NB4 (cell line): ENCODE results near the gene MINDY1.

Experiments
- DNase-seq: peaks from one replicate; pipeline ENCODE4 v3.0.0; 2010; ENCODE audit warnings: low read depth
- H3K4me3 ChIP-seq: one replicate; pipeline ENCODE4 v1.5.1; 2011; ENCODE audit warnings: mild to moderate bottlenecking, low read depth, low read length, moderate library complexity
- MYC ChIP-seq: IDR thresholded peaks from 2 replicates; pipeline ENCODE4 v1.6.1; 2011; ENCODE audit warnings: low read depth, low read length
- POLR2A ChIP-seq: IDR thresholded peaks from 2 replicates; pipeline ENCODE4 v1.6.1; 2011; ENCODE audit warnings: mild to moderate bottlenecking; ENCODE audit not compliant: insufficient read length; ENCODE audit errors: extremely low read depth
- TF ChIP-seq, protein P1 (sequence below): IDR thresholded peaks from one replicate; pipeline ENCODE4 v1.5.1; 2012; ENCODE audit warnings: low read depth, low read length
- TF ChIP-seq, protein P2 (sequence below): IDR thresholded peaks from 2 replicates; pipeline ENCODE4 v1.6.1; 2011; ENCODE audit warnings: low read depth, low read length

Gene MINDY1

DNA sequence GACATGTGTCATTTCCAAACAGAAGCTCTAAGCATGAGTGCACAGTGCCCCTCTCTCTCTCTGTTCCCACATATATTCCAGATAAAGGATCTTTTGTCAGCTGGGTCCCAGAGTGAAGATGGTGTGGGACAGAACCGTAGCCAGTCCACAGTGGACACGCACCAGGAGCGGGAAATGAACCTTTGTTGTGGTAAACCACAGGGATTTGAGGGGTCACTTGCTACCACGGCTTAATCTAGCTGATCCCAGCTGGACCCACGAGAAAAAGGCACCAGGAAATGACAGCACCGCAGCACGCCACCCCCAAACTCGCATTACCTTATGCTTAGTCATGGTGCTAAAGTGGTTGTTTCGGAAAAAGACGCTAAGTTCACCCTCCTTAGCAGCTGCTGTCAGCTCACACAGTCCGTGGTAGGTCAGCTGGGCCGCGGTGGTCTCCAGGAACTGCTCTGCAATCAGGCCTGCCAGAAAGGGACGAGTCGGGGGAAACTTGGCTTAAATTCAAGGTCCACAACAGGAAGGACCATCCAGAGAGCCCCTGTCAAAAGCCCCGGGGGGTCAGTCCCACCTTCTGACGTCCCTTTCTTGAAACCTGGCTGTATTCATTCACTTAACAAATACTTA lies 7.5 kb downstream of the MINDY1 start:
- H3K4me3 ChIP-seq, result no peak overlapping the region
- DNase-seq, result no peak
- TF ChIP-seq, protein P1, sequence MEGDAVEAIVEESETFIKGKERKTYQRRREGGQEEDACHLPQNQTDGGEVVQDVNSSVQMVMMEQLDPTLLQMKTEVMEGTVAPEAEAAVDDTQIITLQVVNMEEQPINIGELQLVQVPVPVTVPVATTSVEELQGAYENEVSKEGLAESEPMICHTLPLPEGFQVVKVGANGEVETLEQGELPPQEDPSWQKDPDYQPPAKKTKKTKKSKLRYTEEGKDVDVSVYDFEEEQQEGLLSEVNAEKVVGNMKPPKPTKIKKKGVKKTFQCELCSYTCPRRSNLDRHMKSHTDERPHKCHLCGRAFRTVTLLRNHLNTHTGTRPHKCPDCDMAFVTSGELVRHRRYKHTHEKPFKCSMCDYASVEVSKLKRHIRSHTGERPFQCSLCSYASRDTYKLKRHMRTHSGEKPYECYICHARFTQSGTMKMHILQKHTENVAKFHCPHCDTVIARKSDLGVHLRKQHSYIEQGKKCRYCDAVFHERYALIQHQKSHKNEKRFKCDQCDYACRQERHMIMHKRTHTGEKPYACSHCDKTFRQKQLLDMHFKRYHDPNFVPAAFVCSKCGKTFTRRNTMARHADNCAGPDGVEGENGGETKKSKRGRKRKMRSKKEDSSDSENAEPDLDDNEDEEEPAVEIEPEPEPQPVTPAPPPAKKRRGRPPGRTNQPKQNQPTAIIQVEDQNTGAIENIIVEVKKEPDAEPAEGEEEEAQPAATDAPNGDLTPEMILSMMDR, result no peak
- TF ChIP-seq, protein P2, sequence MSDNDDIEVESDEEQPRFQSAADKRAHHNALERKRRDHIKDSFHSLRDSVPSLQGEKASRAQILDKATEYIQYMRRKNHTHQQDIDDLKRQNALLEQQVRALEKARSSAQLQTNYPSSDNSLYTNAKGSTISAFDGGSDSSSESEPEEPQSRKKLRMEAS, result no peak
- no peak for TF ChIP-seq MYC

- no peak for DNase-seq
- H3K4me3 ChIP-seq, result no peak overlapping the region
- TF ChIP-seq POLR2A (no peak), MYC (no peak)
- TF ChIP-seq, protein P1, result no peak
- TF ChIP-seq, protein P2, result no peak
These were observed 8.8 kb downstream of the MINDY1 start for GRCh38 chr1:150997949-150998348.

- TF ChIP-seq, protein P2, result no peak
- TF ChIP-seq POLR2A (no peak), MYC (no peak)
- TF ChIP-seq, protein P1, result no peak
- no peak overlapping the region for H3K4me3 ChIP-seq
- no peak for DNase-seq
These were observed 9.4 kb downstream of the MINDY1 start for GRCh38 chr1:150997126-150997872.

DNA sequence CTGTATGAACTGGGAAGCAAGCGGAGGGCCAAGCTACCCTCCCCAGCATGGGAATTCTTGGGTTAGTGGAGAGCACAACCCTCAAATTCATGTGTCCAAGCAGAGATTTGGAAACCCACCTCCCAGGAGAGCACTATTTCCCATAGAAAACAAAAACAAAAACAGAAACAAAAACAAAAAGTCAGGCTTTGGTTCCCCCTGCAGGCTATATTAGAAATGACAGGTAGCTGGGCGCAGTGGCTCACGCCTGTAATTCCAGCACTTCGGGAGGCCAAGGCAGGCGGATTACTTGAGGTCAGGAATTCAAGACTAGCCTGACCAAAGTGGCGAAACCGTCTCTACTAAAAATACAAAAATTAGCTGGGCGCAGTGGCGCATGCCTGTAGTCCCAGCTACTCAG lies 10.8 kb downstream of the MINDY1 start:
- H3K4me3 ChIP-seq, result no peak overlapping the region
- no peak for DNase-seq
- TF ChIP-seq, protein P1, result peak; percentile 62
- no peak for TF ChIP-seq MYC

DNA sequence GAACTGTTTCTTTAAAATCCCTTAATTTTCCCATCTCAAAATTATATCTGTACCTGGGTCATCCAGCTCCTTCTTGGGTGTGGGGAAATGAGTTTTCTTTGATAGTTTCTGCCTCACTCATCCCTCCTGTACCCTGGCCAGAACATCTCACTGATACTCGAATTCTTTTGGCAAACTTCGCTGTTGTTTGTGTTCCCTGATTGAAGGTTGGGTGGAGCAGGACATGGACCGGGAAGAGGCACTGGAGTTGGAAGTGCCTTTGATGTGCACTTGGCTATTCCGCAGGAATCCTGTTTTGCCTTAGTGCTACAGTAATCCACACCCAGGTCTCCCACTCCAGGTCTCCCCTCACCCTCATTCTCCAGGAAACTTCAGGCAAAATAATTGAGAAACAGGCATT lies 11.2 kb downstream of the MINDY1 start:
- no peak for TF ChIP-seq POLR2A
- TF ChIP-seq MYC, result no peak
- TF ChIP-seq, protein P2, result no peak
- TF ChIP-seq, protein P1, result no peak
- no peak for DNase-seq
- H3K4me3 ChIP-seq, result no peak overlapping the region
